Activated CD4-positive, alpha-beta T cell treated with anti-CD3 and anti-CD28 coated beads, Interleukin-2, amount 10 ng/mL, durations not matched to agents 24 days and 14 days (primary cell): ENCODE data around the gene MED26. TPM values are rescaled to one million over a fixed set of nuclear protein-coding genes. Genes with fewer than 3 reads are reported as not detected.
A peak's percentile ranks its signal among the peaks of the same experiment; 100 is the strongest.
"Not testable (repeated sequence)": the region's sequence is repeated elsewhere in the genome, so short reads cannot be mapped to it uniquely, and the experiment has no call there.

Source experiments
- DNase-seq: peaks from one replicate; pipeline ENCODE4 v3.0.0; 2022
- H3K27ac Mint-ChIP-seq: one replicate; pipeline ENCODE4 v1.8.0; 2022; ENCODE audit warnings: mild to moderate bottlenecking, mixed read lengths
- H3K27me3 Mint-ChIP-seq: one replicate; pipeline ENCODE4 v1.8.0; 2022; ENCODE audit warnings: mixed read lengths
- H3K36me3 Mint-ChIP-seq: one replicate; pipeline ENCODE4 v1.8.0; 2022; ENCODE audit warnings: low read depth, mild to moderate bottlenecking, mixed read lengths
- H3K4me1 Mint-ChIP-seq: one replicate; pipeline ENCODE4 v1.8.0; 2021; ENCODE audit warnings: mixed read lengths
- H3K4me3 Mint-ChIP-seq: one replicate; pipeline ENCODE4 v1.8.0; 2022; ENCODE audit warnings: mild to moderate bottlenecking, moderate library complexity, mixed read lengths
- H3K9me3 Mint-ChIP-seq: one replicate; pipeline ENCODE4 v1.8.0; 2021; ENCODE audit warnings: mixed read lengths
- intact Hi-C: fragments of 100-400 bp; cut with micrococcal nuclease; formaldehyde crosslinking; loops from one replicate; pipeline ENCODE4 v1.15.1; 2023
- total RNA-seq: library from RNA; stranded (reverse); gene quantifications from 2 replicates; pipeline ENCODE4 v1.2.3, GENCODE V29; 2022

Gene MED26
- total RNA-seq, 1 donor from 2014 or later, result 15.5 TPM

DNA sequence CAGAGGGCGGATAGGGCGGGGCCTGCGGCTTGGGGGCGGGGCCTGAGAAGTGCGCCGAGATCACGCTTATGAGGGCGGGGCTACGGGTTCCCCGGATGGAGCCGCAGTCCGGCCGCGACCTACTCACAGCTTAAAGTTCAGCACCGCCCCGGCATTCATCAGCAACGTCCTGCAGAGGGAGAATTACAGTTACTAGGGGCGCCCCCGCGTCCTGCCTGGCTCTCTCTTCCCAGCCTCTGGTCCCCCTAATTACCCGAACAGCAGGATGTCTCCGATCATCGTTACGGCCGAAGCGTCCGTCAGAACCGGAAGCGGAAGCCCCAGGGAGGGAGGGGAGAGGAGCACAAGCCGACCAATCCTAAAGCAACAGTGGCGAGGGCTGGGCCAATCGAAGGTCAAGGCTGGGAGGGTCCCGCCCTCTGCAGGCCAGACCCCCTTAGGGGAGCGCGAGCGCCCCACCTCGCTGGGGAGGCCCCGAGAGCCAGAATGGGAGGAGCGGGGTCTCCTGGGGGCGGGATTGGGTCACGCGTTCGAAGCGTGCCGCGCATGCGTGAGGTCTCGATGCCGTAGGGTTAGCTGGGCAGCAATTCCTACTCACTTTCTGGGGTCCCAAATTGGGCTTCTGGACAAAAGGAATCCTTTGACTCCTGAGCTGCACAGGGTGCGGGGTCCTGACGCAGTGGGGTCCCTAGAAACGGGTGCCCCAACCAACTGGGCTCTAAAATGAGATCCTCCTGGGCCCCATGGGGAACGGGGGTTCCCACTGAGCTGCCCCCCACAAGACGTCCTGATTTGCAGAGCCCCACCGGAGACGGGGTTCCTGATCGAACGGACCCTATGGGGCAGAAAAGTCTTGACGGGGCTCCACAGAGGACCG is 32.1 kb upstream of the MED26 start, which contains the start of gene SMIM7:
Gene SMIM7, minus strand, starts transcription at position 313 of the 877 bp plus-strand sequence. Its CDS starts 34 bp downstream, at position 279.
- intact Hi-C loops, result loop anchor here (2.0 to 5.0 kb wide), 2 partner anchors 31 to 88 kb away; partner anchors contain the start of genes MED26 and SLC35E1
- DNase-seq, result peak; percentile 99
- peaks cover 18% of the 10 kb centered on the region for H3K4me1 Mint-ChIP-seq

DNA sequence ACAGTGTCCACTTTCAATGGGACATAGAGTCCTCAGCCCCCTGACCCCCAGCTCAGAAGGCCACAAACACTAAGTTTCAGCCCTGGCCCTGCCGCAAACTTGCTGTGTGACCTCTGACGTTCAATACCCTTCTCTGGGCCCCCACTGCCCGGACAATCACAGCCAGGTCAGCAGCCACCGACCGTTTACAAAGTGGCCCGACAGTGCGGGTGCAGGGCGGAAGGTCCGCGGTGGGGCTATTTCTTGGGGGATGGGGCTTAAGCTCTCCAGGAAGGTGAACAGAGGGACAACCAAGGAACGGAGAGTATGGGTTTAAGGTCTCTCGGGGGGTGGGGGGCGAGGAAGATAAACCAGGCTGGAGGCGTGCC is 31.4 kb upstream of the MED26 start:
- no peaks in the 10 kb centered on the region for H3K9me3 Mint-ChIP-seq
- H3K4me3 Mint-ChIP-seq, result peak overlapping the region; percentile 98
- DNase-seq, result no peak
- peaks cover 23% of the 10 kb centered on the region for H3K27me3 Mint-ChIP-seq
- intact Hi-C loops, result no loop called here
- peaks cover 32% of the 10 kb centered on the region for H3K36me3 Mint-ChIP-seq
- H3K4me1 Mint-ChIP-seq, result peaks cover 18% of the 10 kb centered on the region
- H3K27ac Mint-ChIP-seq, result peak overlapping the region; percentile 97

More for the DNA sequence above, 32.1 kb upstream of the MED26 start, which contains the start of gene SMIM7:
- H3K27me3 Mint-ChIP-seq, result peaks cover 23% of the 10 kb centered on the region
- peak within 1 kb of the TSS; percentile 97 for H3K27ac Mint-ChIP-seq
- peak within 1 kb of the TSS; percentile 98 for H3K4me3 Mint-ChIP-seq
- no peaks in the 10 kb centered on the region for H3K9me3 Mint-ChIP-seq
- peaks cover 28% of the 10 kb centered on the region for H3K36me3 Mint-ChIP-seq

DNA sequence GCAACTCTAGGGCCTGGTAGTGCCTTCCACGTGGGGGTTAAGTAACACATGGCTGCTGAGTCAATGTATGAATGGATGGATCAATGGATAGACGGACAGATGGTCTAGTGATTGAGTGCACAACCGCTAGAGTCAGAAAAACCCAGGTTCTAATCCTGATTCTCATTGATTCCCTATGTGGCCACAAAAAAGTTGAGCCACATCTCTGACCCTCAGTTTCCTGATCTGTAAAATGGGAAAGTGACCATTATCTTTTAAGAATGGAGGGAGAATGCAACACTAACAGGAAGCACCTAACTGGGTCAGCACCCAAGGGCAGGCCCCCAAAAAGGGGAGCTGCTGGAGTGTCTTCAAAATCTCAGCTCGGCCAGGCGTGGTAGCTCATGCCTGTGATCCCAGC is 29.4 kb upstream of the MED26 start:
- H3K9me3 Mint-ChIP-seq, result peaks cover 2% of the 10 kb centered on the region
- H3K27ac Mint-ChIP-seq, result peak overlapping the region; percentile 47
- peaks cover 50% of the 10 kb centered on the region for H3K36me3 Mint-ChIP-seq
- H3K4me1 Mint-ChIP-seq, result peaks cover 14% of the 10 kb centered on the region
- intact Hi-C loops, result no loop called here
- H3K27me3 Mint-ChIP-seq, result peaks cover 10% of the 10 kb centered on the region
- DNase-seq, result no peak
- peak overlapping the region; percentile 3 for H3K4me3 Mint-ChIP-seq

DNA sequence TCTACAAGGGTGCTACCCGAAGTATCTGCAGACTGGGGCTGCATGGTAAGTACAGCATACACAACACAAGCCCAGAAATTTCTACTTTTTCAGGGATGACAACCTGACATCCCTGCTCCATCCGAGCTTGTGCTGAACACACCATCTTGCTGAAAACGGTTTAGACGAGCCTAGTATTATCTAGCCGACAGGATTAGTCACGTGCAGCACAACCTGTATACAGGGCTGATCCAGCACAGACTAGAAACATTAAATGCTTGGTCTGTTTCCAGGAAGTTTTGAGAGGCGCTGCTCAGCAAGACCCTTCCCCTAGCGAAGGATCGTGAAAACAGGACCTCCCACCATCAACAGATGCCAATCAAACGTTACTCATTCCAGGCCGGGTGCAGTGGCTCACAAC is 27.7 kb upstream of the MED26 start:
- Mint-ChIP-seq H3K4me3 (no peak overlapping the region), H3K4me1 (peaks cover 14% of the 10 kb centered on the region), H3K27me3 (no peaks in the 10 kb centered on the region), H3K27ac (no peak overlapping the region), H3K9me3 (peaks cover 4% of the 10 kb centered on the region), H3K36me3 (peaks cover 65% of the 10 kb centered on the region)
- no peak for DNase-seq
- intact Hi-C loops, result no loop called here

DNA sequence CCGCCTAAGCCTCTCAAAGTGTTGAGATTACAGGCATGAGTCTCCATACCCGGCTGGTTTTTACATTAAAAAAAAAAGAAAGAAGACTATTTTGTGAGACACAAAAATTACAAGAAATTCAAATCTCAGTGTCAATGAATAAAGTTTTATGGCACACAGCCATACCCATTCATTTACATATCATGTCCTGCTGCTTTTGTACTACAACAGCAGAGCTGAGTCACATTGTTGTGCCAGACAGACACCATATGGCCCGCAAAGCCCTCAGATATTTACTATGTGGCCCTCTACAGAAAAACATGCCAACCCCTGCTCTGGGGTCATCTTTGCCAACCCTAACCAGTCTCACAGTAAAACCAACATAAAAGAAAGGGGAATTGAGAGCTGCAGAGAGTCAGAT is 26.6 kb upstream of the MED26 start:
- Mint-ChIP-seq H3K4me3 (no peak overlapping the region), H3K27me3 (no peaks in the 10 kb centered on the region), H3K9me3 (peaks cover 4% of the 10 kb centered on the region), H3K4me1 (peaks cover 19% of the 10 kb centered on the region), H3K36me3 (peaks cover 73% of the 10 kb centered on the region), H3K27ac (no peak overlapping the region)
- DNase-seq, result no peak
- intact Hi-C loops, result no loop called here

DNA sequence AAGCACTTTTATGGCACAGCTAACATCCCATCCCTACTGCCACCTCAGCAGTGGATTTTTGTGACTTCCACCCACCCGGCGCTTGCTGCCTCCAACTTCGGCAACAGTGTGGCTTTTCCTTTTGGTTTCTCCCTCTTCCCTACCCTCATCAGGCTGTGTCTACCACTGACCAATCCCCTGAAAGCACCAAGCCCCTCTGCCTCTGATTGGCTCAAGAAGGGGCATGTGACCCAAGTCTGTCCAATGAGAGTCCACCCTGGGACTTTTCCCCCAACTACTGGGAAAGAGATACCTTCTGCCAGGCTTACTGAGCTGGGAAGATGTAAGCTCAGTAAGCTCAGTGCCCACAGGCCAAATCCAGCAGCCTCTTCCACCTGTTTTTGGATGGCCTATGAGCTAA is 26.1 kb upstream of the MED26 start:
- Mint-ChIP-seq H3K27me3 (no peaks in the 10 kb centered on the region), H3K27ac (no peak overlapping the region), H3K36me3 (peaks cover 71% of the 10 kb centered on the region), H3K9me3 (peaks cover 4% of the 10 kb centered on the region), H3K4me1 (peaks cover 19% of the 10 kb centered on the region), H3K4me3 (no peak overlapping the region)
- intact Hi-C loops, result no loop called here
- DNase-seq, result no peak

DNA sequence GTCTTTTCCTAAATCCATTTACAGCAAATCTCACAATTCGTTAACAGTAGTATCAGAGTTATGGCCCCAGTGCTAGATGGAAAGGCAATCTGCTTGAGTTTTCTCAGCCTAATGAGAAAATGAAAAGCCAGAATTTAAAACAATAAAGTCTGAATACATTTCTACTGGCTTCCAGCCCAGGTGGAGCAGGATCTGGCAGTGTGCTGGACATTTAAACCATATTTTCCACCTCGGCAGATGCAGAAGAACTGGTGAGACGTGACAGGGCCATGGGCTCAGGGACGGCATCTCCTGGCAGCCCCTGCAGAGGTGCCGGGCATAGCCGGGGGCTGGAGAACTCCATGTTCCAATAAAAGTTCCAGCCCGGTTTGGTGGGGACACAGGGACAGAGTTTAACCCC is 24.9 kb upstream of the MED26 start:
- H3K27me3 Mint-ChIP-seq, result no peaks in the 10 kb centered on the region
- peaks cover 4% of the 10 kb centered on the region for H3K9me3 Mint-ChIP-seq
- peaks cover 71% of the 10 kb centered on the region for H3K36me3 Mint-ChIP-seq
- H3K27ac Mint-ChIP-seq, result no peak overlapping the region
- H3K4me1 Mint-ChIP-seq, result peaks cover 15% of the 10 kb centered on the region
- intact Hi-C loops, result no loop called here
- no peak for DNase-seq
- no peak overlapping the region for H3K4me3 Mint-ChIP-seq

DNA sequence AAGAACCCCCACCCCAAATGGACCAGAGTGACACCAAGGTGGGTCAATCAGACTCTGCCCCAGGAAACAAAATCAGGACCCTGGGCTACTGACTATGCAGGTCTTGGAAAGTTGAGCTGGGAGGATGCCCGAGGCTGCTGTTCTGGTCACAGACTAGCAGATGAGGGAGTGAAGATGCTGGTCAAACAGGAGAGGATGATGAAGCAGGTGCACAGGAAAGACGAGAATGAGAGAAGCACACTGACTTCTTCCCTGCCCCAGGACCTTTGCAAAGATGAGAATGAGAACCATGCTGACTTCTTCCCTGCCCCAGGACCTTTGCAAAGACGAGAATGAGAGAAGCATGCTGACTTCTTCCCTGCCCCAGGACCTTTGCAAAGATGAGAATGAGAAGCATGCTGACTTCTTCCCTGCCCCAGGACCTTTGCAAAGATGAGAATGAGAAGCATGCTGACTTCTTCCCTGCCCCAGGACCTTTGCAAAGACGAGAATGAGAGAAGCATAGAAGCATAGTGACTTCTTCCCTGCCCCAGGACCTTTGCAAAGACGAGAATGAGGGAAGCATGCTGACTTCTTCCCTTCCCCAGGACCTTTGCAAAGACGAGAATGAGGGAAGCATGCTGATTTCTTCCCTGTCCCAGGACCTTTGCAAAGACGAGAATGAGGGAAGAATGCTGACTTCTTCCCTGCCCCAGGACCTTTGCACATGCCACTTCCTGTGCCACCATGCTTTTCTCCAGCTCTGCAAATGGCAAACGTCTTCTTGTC is 23.6 kb upstream of the MED26 start:
- H3K27me3 Mint-ChIP-seq, H3K27ac Mint-ChIP-seq, H3K4me1 Mint-ChIP-seq, H3K9me3 Mint-ChIP-seq, H3K4me3 Mint-ChIP-seq, DNase-seq, intact Hi-C loops: not testable (repeated sequence)
- peaks cover 71% of the 10 kb centered on the region for H3K36me3 Mint-ChIP-seq

DNA sequence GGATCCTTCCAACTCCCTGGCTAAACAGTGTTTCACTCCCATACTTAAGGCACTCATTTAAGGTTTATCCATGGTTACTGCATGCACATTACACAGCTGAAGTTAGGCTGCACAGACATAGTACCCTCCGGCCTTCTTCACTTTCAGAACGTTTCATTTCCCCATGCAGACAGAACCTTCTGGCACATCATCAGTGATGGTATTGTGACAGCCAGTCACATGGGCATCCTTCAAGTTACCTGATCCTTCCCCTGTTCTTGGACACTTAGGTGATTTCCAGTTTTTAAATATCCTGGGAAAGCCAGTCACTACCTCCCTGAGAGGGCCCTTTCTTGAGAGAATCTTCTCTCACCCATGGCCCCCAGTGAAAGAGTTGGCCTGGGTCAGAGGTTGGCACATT is 22.8 kb upstream of the MED26 start:
- no peak overlapping the region for H3K27ac Mint-ChIP-seq
- peaks cover 9% of the 10 kb centered on the region for H3K4me1 Mint-ChIP-seq
- peaks cover 70% of the 10 kb centered on the region for H3K36me3 Mint-ChIP-seq
- peaks cover 4% of the 10 kb centered on the region for H3K9me3 Mint-ChIP-seq
- DNase-seq, result no peak
- H3K27me3 Mint-ChIP-seq, result no peaks in the 10 kb centered on the region
- intact Hi-C loops, result no loop called here
- H3K4me3 Mint-ChIP-seq, result no peak overlapping the region

DNA sequence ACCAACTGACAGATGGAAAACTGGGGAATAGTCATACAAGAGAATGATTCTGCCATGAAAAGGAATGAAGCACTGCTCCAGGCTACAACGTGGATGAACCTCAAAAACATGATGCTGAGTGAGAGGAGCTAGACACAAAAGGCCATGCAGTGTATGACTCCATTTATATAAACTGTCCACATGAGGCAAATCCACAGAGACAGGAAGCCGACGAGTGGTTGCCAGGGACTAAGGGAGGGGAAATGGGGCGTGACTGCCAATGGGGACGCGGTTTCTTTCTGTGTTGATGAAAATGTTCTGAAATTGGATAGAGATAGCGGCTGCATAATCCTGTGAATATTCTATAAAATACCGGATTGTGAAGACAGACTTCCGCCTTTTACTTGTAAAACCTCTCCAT is 21.7 kb upstream of the MED26 start:
- DNase-seq, result no peak
- no peaks in the 10 kb centered on the region for H3K27me3 Mint-ChIP-seq
- no peak overlapping the region for H3K27ac Mint-ChIP-seq
- H3K4me1 Mint-ChIP-seq, result peaks cover 9% of the 10 kb centered on the region
- H3K4me3 Mint-ChIP-seq, result no peak overlapping the region
- intact Hi-C loops, result no loop called here
- H3K36me3 Mint-ChIP-seq, result peaks cover 69% of the 10 kb centered on the region
- H3K9me3 Mint-ChIP-seq, result peaks cover 4% of the 10 kb centered on the region

DNA sequence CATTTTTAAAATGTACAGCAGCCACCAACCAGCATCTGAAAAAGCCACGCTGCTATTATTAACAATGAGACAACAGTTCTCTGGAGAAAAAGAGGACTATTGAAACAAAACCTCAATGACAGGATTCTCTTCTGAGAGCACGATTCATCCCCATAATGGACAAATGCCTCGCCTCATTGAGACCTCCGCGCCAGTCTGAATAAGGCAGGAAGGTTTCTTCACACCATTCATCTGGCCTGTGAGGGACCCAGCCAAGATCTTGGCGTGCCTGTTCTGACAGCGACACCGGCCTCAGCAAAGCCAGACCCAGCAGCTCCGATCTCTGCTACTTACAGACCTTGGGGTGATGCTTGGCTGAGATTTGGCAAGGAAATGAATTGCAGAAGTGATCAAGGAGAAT is 17.1 kb upstream of the MED26 start:
- Mint-ChIP-seq H3K9me3 (no peaks in the 10 kb centered on the region), H3K4me1 (peaks cover 2% of the 10 kb centered on the region), H3K4me3 (no peak overlapping the region), H3K36me3 (peaks cover 59% of the 10 kb centered on the region), H3K27ac (no peak overlapping the region), H3K27me3 (no peaks in the 10 kb centered on the region)
- intact Hi-C loops, result no loop called here
- no peak for DNase-seq

DNA sequence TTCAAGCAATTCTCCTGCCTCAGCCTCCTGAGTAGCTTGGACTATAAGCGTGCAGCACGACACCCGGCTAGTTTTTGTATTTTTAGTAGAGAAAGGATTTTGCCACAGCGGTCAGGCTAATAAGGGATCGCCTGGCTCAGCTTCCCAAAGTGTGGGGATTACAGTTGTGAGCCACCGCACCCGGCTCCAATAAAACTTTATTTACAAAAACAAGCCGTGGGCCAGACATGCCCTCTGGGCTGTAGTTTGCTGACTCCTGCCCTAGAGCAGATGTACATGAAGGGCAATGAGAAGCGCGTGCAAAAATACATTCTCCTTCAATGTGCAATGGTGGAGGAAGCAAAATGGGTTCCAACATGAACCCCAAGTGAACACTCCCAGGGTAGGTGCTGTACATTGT is 13.7 kb upstream of the MED26 start:
- Mint-ChIP-seq H3K27ac (no peak overlapping the region), H3K27me3 (no peaks in the 10 kb centered on the region), H3K4me1 (peaks cover 4% of the 10 kb centered on the region), H3K4me3 (no peak overlapping the region), H3K9me3 (no peaks in the 10 kb centered on the region), H3K36me3 (peaks cover 62% of the 10 kb centered on the region)
- intact Hi-C loops, result no loop called here
- DNase-seq, result no peak

DNA sequence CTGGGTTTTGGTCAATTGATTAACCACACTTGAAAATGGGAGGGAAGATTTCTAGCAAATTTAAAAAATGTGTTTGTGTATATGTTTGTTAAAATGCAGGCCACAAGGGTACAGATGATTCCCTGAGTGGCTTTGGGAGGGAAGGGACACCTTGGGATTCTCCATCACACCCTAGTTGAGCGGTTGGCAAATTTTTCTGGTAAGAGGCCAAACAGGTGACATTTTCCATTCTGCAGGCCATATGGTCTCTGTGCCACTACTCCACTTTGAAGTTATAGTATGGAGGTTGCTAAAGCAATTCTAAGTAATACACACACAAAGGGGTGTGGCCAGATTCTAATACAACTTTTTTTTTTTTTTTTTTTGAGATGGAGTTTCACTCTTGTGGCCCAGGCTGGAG is 12.9 kb upstream of the MED26 start:
- H3K27ac Mint-ChIP-seq, result no peak overlapping the region
- H3K4me3 Mint-ChIP-seq, result no peak overlapping the region
- no peaks in the 10 kb centered on the region for H3K9me3 Mint-ChIP-seq
- H3K27me3 Mint-ChIP-seq, result no peaks in the 10 kb centered on the region
- no peak for DNase-seq
- intact Hi-C loops, result no loop called here
- peaks cover 4% of the 10 kb centered on the region for H3K4me1 Mint-ChIP-seq
- H3K36me3 Mint-ChIP-seq, result peaks cover 56% of the 10 kb centered on the region

DNA sequence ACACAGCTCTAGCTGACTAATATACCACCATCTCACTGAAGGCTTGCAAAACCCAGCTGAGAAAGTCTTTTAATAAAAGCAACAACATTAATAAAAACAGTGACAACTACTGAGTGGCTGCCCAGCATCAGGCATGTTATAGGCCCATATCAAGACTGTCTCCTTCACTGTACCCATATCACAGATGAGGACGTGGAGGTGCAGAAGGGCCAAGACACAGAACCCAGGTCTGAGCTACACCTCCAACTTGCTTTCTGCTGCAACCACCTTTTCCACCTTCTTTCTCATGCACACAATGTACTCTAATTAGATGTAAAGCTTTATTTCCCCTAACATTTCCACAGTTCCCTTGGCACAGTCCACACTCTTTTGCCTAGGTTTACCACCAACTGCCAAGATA is 10.7 kb upstream of the MED26 start:
- intact Hi-C loops, result no loop called here
- no peak overlapping the region for H3K27ac Mint-ChIP-seq

More for the DNA sequence above, 10.7 kb upstream of the MED26 start:
- peaks cover 46% of the 10 kb centered on the region for H3K36me3 Mint-ChIP-seq
- DNase-seq, result no peak
- H3K4me1 Mint-ChIP-seq, result peaks cover 4% of the 10 kb centered on the region
- H3K9me3 Mint-ChIP-seq, result no peaks in the 10 kb centered on the region
- no peak overlapping the region for H3K4me3 Mint-ChIP-seq
- H3K27me3 Mint-ChIP-seq, result no peaks in the 10 kb centered on the region
